Upper lobe of right lung (tissue), 1 donor: ENCODE data around the gene PAX1. TPM values are rescaled to one million over a fixed set of nuclear protein-coding genes. Genes with fewer than 3 reads are reported as not detected.

Experiments
- ATAC-seq: fragments of 200-7000 bp; cut with Tn5 transposase; one replicate; pipeline ENCODE4 v1.9.1; 2020; ENCODE audit warnings: mild to moderate bottlenecking, moderate library complexity
- DNase-seq: peaks from one replicate; pipeline ENCODE4 v3.0.0-alpha.2; 2020
- H3K27ac ChIP-seq: fragments of 200-600 bp; one replicate; pipeline ENCODE4 v1.8.0; 2022
- H3K27me3 ChIP-seq: fragments of 200-600 bp; one replicate; pipeline ENCODE4 v1.8.0; 2022; ENCODE audit warnings: mild to moderate bottlenecking
- H3K36me3 ChIP-seq: fragments of 200-600 bp; one replicate; pipeline ENCODE4 v1.8.0; 2022
- H3K4me1 ChIP-seq: fragments of 200-600 bp; one replicate; pipeline ENCODE4 v1.8.0; 2022
- H3K4me3 ChIP-seq: fragments of 200-600 bp; one replicate; pipeline ENCODE4 v1.8.0; 2022; ENCODE audit warnings: mild to moderate bottlenecking
- H3K9me3 ChIP-seq: fragments of 200-600 bp; one replicate; pipeline ENCODE4 v1.8.0; 2022
- intact Hi-C: fragments of 100-400 bp; cut with DNase I; formaldehyde crosslinking; loops from one replicate; pipeline ENCODE4 v1.11.0; 2022
- total RNA-seq: library from RNA; stranded (reverse); fragmentation: NEBNext Ultra II Directional; extraction: Animal tissue kit (Norgen Biotek cat#: 25700); gene quantifications from one replicate; pipeline ENCODE4 v1.2.1, GENCODE V29; 2021
- TF ChIP-seq, protein P1 (sequence below): fragments of 200-600 bp; IDR thresholded peaks from one replicate; pipeline ENCODE4 v1.8.0; 2022; ENCODE audit warnings: antibody characterized with exemption
- donor health status: DM: no; HTN: yes; CAD: no; lungs with severe emphysema.

The PAX1 gene
- total RNA-seq, 1 donor from 2014 or later: not detected

DNA sequence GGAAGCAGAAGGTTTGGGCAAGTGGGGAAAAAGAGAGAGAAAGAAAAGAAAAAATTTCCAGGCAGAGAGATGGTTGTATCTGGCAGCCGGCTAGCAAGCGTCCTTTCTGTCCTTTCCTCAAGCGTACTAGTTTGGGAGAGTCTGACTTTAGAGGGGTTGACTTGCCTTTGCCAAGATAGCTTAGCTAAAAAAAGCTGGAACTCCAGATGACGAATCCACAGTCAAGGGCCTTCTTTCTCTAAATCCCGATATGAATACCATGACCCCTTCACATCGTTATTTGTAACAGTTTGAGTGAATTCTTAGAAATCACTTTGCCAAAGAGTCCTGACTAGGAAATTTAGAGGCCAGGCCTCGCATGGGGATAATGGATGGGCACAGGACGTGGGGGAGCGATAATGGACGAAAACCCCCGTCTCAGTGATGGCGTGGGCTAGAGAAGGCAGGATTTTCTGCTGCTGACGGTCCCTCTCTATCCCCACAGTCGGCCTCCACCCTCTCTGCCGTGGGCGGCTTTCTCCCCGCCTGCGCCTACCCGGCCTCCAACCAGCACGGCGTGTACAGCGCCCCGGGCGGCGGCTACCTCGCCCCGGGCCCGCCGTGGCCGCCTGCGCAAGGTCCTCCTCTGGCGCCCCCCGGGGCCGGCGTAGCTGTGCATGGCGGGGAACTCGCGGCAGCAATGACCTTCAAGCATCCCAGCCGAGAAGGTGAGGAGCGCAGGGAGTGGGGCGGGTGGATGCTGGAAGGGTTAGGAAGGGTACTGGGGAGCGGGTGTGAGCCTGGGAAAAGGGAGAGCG, 3.5 kb downstream of the PAX1 start:
- TF ChIP-seq, protein P1, sequence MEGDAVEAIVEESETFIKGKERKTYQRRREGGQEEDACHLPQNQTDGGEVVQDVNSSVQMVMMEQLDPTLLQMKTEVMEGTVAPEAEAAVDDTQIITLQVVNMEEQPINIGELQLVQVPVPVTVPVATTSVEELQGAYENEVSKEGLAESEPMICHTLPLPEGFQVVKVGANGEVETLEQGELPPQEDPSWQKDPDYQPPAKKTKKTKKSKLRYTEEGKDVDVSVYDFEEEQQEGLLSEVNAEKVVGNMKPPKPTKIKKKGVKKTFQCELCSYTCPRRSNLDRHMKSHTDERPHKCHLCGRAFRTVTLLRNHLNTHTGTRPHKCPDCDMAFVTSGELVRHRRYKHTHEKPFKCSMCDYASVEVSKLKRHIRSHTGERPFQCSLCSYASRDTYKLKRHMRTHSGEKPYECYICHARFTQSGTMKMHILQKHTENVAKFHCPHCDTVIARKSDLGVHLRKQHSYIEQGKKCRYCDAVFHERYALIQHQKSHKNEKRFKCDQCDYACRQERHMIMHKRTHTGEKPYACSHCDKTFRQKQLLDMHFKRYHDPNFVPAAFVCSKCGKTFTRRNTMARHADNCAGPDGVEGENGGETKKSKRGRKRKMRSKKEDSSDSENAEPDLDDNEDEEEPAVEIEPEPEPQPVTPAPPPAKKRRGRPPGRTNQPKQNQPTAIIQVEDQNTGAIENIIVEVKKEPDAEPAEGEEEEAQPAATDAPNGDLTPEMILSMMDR: no peak
- peaks cover 90% of the 10 kb centered on the region for H3K27me3 ChIP-seq
- ATAC-seq: no peak
- no peak overlapping the region for H3K27ac ChIP-seq
- DNase-seq: no peak
- no peaks in the 10 kb centered on the region for H3K4me1 ChIP-seq
- no peaks in the 10 kb centered on the region for H3K9me3 ChIP-seq
- H3K4me3 ChIP-seq: no peak overlapping the region
- no peaks in the 10 kb centered on the region for H3K36me3 ChIP-seq
- intact Hi-C loops: no loop called here

DNA sequence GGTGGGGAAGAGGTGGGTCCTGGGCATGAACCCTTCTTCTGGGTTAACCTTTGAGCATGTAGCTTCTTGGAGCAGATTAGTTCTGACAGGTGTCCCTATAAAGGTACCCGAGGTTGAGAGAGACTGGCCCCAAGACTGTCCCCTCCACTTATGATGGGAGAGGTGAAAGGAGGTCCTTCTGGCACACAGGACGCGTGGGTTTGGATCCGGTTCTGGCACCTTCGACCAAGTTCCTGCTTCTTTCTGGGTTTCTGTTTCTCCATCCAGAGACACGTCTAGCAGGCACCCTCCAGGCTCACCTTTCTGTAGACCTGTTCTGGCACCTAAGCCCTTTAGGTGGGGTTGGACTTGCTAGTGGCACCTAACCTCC, 4.1 kb downstream of the PAX1 start:
- ATAC-seq (no peak), DNase-seq (no peak)
- H3K4me1 ChIP-seq: no peaks in the 10 kb centered on the region
- TF ChIP-seq, protein P1: no peak
- no peak overlapping the region for H3K4me3 ChIP-seq
- no peak overlapping the region for H3K27ac ChIP-seq
- H3K36me3 ChIP-seq: no peaks in the 10 kb centered on the region
- H3K27me3 ChIP-seq: peaks cover 90% of the 10 kb centered on the region
- no peaks in the 10 kb centered on the region for H3K9me3 ChIP-seq
- intact Hi-C loops: no loop called here

DNA sequence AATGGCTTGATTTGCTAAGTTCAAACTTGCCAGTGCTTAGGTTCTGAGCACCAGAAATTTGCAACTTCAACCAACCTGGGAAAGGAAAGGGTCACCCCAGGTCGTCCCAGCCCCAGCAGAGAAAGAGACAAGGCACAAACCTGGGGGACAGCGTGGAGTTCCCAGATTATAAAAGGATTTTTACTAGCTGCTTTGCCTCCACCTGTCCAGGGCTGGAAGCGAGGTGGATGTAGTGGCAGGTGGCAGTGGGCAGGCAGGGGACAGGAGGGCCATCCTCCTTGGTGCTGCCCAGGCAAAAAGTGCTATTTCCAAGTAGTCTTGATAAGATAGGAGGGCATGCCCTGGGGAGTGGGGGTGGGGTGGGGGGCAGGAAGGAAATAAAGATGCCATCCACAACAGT, 4.9 kb downstream of the PAX1 start:
- Histone ChIP-seq H3K4me1 (no peaks in the 10 kb centered on the region), H3K4me3 (no peak overlapping the region), H3K36me3 (no peaks in the 10 kb centered on the region), H3K27me3 (peaks cover 92% of the 10 kb centered on the region), H3K27ac (no peak overlapping the region), H3K9me3 (no peaks in the 10 kb centered on the region)
- DNase-seq: no peak
- TF ChIP-seq, protein P1: no peak
- intact Hi-C loops: no loop called here
- no peak for ATAC-seq

DNA sequence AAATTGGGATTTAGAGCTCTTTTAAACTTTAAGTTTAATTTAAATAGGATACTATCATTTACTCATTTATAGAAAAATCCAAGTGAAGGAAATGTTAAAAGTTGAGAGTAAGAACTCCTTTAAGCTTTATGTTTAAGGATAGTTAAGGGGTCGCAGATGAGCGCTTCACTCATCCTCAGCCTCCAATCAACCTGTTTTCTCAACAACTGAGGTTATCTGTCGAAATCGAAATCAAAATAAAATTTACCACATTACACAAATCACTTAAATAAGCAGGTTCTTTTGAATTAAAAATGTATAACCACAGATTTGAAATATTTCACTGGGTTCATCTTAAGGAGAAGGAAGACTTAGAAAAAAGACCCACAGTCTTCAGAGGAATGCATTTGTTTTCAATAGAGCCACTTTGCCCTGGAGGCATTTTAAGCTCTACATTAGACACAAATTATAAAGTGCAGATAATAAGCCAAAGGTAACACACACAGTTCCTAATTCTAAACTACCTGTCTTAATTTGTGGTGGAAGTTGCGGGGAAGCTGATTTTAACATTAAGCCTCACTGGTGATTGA, 5.5 kb downstream of the PAX1 start:
- no peaks in the 10 kb centered on the region for H3K36me3 ChIP-seq
- ATAC-seq: no peak
- peaks cover 96% of the 10 kb centered on the region for H3K27me3 ChIP-seq
- TF ChIP-seq, protein P1: no peak
- no peak for DNase-seq
- no peaks in the 10 kb centered on the region for H3K4me1 ChIP-seq
- H3K4me3 ChIP-seq: no peak overlapping the region
- no peak overlapping the region for H3K27ac ChIP-seq
- intact Hi-C loops: no loop called here
- no peaks in the 10 kb centered on the region for H3K9me3 ChIP-seq

DNA sequence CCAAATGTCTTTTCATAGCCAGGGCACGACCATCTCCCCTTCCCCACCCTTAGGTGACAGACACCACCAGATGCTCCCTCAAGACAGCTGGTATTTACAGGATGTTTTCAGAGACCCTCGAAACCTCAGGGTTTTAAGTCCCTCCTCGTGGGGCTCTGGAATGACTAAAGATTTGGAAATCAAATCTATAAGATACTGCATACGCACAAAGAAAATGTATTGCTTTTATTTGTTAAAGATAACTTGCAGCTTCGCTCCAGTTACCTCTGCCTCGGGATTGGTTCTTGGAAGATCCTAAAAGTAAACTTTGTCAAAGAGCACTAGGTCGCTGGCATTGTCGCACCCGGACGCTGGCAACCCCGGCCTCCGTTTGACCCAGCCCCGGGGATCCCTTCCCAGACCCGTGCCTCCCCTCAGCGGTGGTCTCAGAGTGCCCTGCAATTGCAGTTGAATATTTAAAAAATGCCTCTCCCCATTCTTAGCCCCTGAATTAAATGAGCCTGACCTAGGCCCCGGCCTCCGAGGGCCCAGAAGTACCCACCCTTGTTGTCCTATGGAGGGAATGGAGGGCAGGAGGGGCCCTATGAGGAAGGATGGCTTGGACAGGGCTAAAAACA, 7.1 kb downstream of the PAX1 start:
- TF ChIP-seq, protein P1: no peak
- DNase-seq (no peak), ATAC-seq (no peak)
- Histone ChIP-seq H3K36me3 (no peaks in the 10 kb centered on the region), H3K27ac (no peak overlapping the region), H3K27me3 (peaks cover 95% of the 10 kb centered on the region), H3K4me1 (no peaks in the 10 kb centered on the region), H3K4me3 (no peak overlapping the region), H3K9me3 (no peaks in the 10 kb centered on the region)
- intact Hi-C loops: no loop called here
